ENCODE measurements around the gene SEC61A2.
A peak's percentile ranks its signal among the peaks of the same experiment; 100 is the strongest.
"Not testable (repeated sequence)": the region's sequence is repeated elsewhere in the genome, so short reads cannot be mapped to it uniquely, and the experiment has no call there.

SEC61A2 gene

GRCh38 chr10:12129222-12130111, at the start of gene SEC61A2:
TSS of gene SEC61A2 (plus strand) at chr10:12129677. CDS start at chr10:12129788, 111 bp downstream.
- peak; percentile 98 for DNase-seq

- DNase-seq, result no peak
These were observed 48.0 kb upstream of the SEC61A2 start for GRCh38 chr10:12081470-12081869.

- DNase-seq, result no peak
These were observed 47.5 kb upstream of the SEC61A2 start for GRCh38 chr10:12081879-12082557.

GRCh38 chr10:12088919-12089318, 40.6 kb upstream of the SEC61A2 start:
- DNase-seq, result no peak

DNA sequence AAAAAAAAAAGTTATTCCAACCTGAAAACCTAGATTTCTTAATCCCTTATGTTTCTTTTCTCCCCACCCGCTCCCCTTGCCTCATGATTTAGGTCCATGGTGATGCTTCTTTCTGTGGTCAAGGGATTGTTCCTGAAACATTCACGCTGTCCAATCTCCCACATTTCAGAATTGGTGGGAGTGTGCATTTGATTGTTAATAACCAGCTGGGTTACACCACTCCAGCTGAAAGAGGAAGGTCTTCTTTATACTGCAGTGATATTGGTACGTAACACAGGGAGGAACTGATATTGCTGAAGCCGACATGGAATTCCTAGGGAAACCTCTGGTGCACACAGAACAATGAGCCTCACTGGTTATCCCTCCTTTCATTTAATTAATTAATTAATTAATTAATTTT, 38.1 kb upstream of the SEC61A2 start:
- no peak for DNase-seq

GRCh38 chr10:12097361-12097760, 32.1 kb upstream of the SEC61A2 start:
- not testable (repeated sequence) for DNase-seq

GRCh38 chr10:12097791-12098190, 31.7 kb upstream of the SEC61A2 start:
- no peak for DNase-seq

DNA sequence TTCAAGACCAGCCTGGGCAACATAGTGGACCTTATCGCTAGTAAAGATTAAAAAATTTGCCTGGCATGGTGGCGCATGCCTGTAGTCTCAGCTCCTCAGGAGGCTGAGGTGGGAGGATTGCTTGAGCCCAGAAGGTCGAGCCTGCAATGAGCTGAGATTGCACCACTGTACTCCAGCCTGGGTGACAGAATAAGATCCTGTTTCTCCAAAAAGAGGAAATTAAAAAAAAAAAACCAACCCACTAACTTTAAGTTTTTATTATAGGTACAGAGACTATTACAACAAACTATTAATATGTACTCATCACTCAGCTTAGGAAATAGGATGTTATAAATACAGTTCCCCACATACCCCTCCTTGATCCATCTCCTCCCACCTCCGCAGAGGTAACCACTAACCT, 30.5 kb upstream of the SEC61A2 start:
- no peak for DNase-seq

- DNase-seq, result no peak
These were observed 25.7 kb upstream of the SEC61A2 start for GRCh38 chr10:12103802-12104201.

DNA sequence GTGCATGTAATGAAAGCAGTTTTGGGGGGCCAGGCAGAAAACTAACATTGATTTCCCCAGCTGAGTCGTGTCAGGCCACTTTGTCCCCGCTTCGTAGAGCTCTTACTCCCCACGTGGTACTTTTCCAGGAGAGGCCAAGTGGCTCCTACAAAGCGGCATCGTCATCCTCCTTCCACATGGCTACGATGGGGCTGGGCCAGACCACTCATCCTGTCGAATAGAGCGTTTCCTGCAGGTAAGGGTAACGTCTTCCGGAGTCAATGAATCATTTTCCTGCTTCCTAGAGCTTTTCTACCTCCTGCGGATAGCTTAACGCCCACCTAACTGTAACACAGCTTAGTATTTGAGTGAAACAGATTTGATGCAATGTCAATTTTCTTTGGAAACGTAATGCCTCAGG, 21.7 kb upstream of the SEC61A2 start:
- DNase-seq, result no peak

DNA sequence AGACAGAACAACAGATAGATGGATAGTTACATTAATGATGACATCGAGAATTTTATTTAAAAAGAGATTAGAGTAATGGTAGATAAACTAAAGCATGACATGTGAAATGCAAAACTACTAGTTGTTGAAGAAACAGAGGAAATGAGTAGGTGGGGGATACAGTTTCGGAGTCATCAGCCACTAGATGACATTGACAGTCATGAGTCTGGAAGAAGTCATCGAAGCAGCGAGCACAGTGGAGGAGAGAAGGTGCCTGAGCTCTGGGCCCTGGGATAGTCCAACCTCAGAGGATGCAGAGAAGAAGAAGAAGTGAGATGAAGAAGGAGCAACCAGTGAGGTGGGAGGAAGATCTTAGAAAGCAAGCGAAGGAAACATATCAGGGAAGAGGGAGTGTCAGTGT, 20.2 kb upstream of the SEC61A2 start:
- no peak for DNase-seq

DNA sequence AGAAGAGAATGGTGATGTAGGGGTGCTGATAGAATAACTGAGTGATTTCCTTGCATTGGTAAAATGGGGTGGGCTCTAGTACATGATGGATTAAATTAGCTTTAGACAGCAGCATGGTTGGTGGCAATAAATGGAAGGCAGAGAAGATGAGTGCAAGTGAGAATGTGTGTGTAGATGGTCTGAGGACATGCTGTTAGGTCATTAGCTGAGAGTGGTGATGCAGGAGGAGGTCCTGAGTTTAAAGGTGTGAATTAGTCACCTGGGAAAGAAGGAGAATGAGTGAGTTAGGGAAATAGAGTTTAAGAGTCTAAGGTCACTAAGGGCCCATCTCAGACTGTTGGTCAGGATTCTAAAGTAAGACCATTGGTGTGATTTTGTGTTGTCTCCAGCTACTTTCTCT, 17.9 kb upstream of the SEC61A2 start:
- no peak for DNase-seq

DNA sequence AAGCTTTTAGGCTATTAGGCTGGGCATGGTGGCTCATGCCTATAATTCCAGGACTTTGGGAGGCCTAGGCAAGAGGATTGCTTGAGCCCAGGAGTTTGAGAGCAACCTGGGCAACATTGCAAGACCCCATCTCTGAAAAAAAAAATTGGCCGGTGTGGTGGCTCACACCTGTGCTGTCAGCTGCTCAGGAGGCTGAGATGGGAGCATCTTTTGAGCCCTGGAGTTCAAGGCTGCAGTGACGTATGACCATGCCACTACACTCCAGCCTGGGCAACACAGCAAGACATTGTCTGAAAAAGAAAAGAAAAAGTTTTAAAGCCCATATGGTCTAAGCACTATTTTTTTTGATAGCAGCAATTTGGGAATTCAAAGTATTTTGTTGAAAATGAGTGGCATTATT, 15.8 kb upstream of the SEC61A2 start:
- no peak for DNase-seq

GRCh38 chr10:12121673-12122072, 7.8 kb upstream of the SEC61A2 start:
- no peak for DNase-seq

GRCh38 chr10:12130237-12130872, 878 bp downstream of the SEC61A2 start:
- peak in 1 of 2 experiments; percentile 39 for DNase-seq

DNA sequence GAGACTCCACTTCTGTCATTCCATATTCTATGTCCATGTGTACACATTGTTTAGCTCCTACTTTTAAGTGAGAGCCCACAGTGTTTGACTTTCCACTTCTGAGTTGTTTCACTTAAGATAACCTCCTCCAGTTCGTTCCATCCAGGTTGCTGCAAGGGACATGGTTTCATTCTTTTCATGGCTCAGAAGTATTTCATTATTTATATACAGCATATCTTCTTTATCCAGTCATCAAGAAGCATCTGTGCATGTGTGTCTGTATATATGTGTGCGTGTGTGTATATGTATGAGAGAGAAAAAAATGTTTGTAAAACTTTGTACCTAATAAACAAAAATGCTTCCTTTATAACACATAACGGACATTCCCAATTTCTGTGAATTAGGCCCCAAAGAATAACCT, 6.2 kb downstream of the SEC61A2 start:
- DNase-seq, result no peak

- DNase-seq, result no peak
These were observed 10.6 kb downstream of the SEC61A2 start for GRCh38 chr10:12140038-12140437.

DNA sequence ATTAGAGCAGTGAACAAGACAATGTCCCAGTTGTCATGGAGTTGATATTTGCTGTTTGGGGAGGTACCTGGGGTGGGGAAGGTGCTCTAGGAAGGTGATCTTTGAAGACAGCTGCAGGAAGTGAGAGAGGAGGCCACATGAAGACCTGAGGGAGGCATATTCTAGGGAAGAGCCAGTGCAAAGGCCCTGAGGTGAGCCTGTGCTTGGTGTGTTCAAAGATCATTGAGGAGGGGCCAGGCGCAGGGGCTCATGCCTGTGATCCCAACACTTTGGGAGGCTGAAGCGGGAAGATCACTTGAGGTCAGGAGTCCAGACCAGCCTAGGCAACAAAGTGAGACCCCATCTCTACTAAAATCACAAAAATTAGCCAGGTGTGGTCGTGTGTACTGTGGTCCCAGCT, 15.1 kb downstream of the SEC61A2 start:
- DNase-seq, result no peak

- DNase-seq, result no peak
These were observed 20.7 kb downstream of the SEC61A2 start for GRCh38 chr10:12150163-12150562.

DNA sequence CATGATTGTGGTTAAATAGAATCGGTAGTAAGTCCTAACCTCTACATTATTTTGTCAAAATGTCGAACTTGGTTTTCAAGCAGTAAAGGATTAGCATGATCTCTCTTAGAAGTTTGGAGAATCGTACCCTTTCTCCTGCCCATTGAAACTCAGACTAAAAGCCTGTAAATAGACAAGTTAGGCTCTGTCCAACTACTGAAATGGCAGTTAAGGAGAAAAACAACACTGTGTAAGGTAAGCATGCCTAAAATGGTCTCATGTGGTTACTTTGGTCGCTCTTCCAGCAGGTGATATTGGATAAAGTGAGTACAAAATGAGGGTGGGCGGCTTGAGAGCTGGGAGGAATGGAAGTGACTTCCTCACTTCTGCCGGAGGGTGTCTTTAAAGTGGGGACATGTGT, 25.0 kb downstream of the SEC61A2 start:
- DNase-seq, result no peak

GRCh38 chr10:12156367-12157123, 27.1 kb downstream of the SEC61A2 start:
- DNase-seq, result no peak

- DNase-seq, result no peak
These were observed 28.6 kb downstream of the SEC61A2 start for GRCh38 chr10:12158111-12158510.

- no peak for DNase-seq
These were observed 31.2 kb downstream of the SEC61A2 start for GRCh38 chr10:12160664-12161063.
